Measurements from ENCODE around the gene POLD4. TPM values are rescaled to one million over a fixed set of nuclear protein-coding genes. Genes with fewer than 3 reads are reported as not detected.

The POLD4 gene
- total and polyA plus RNA-seq, 2 of the 13 experiments (the other 11 are each of a cell fraction or from before 2014, with no cell fraction given): 10.5 to 27.4 TPM

GRCh38 chr11:67317205-67317887 is 36.0 kb downstream of the POLD4 start (continued):
- TF ChIP-seq GABPB1 (CRISPR knock-in tag; IDR thresholded peaks at IDR 0.05) (peak; percentile 88), ZBTB8A (CRISPR knock-in tag; IDR thresholded peaks at IDR 0.05; ENCODE audit: borderline replicate concordance, low read depth) (peak; percentile 90), ZNF891 (CRISPR knock-in tag; IDR thresholded peaks at IDR 0.05) (peak; percentile 69), KAT8 (CRISPR knock-in tag; IDR thresholded peaks at IDR 0.05) (peak; percentile 74), PAXIP1 (CRISPR knock-in tag; conservative IDR thresholded peaks at IDR 0.05) (peak; percentile 43; the same call in 1 of the 2 replicates), RFXAP (CRISPR knock-in tag; IDR thresholded peaks at IDR 0.05; ENCODE audit: borderline replicate concordance) (peak; percentile 16; the same call in 1 of the 2 replicates), MYNN (CRISPR knock-in tag; IDR thresholded peaks at IDR 0.05; ENCODE audit: low read depth) (0 out of 2 replicates have a peak, but pooled peaks have one; percentile 14), CAMTA2 (CRISPR knock-in tag; IDR thresholded peaks at IDR 0.05; ENCODE audit: borderline replicate concordance) (peak; percentile 98), SALL1 (CRISPR knock-in tag; IDR thresholded peaks at IDR 0.05) (peak; percentile 41; the same call in 1 of the 2 replicates), SIX4 (CRISPR knock-in tag; IDR thresholded peaks at IDR 0.05) (0 out of 2 replicates have a peak, but pooled peaks have one; percentile 17), KLF6 (CRISPR knock-in tag; IDR thresholded peaks at IDR 0.05) (0 out of 2 replicates have a peak, but pooled peaks have one; percentile 68), ZSCAN31 (CRISPR knock-in tag; IDR thresholded peaks at IDR 0.05; ENCODE audit: low read depth) (peak; percentile 81), HOXA5 (CRISPR knock-in tag; IDR thresholded peaks at IDR 0.05) (no peak; the same call in 1 of the 2 replicates), MEIS2 (CRISPR knock-in tag; IDR thresholded peaks at IDR 0.05) (peak; percentile 57; the same call in 1 of the 2 replicates), PHF8 (CRISPR knock-in tag; IDR thresholded peaks at IDR 0.05) (peak; percentile 78; the same call in 1 of the 2 replicates), KDM5A (IDR thresholded peaks at IDR 0.05; ENCODE audit: borderline replicate concordance, low read length) (peak; percentile 43; the same call in 1 of the 2 replicates), ZNF138 (CRISPR knock-in tag; IDR thresholded peaks at IDR 0.05; ENCODE audit: low read depth) (no peak), ZNF12 (CRISPR knock-in tag; IDR thresholded peaks at IDR 0.05) (no peak; the same call in 1 of the 2 replicates), MXI1 (IDR thresholded peaks at IDR 0.05; ENCODE audit: borderline replicate concordance, low read depth, low read length) (peak; percentile 92; the same call in 2 of the 3 replicates), MXD4 (CRISPR knock-in tag; IDR thresholded peaks at IDR 0.05) (peak; percentile 69; the same call in 1 of the 2 replicates), MXD3 (CRISPR knock-in tag; IDR thresholded peaks at IDR 0.05) (peak; percentile 61; the same call in 1 of the 2 replicates)
- TF ChIP-seq, protein P1, sequence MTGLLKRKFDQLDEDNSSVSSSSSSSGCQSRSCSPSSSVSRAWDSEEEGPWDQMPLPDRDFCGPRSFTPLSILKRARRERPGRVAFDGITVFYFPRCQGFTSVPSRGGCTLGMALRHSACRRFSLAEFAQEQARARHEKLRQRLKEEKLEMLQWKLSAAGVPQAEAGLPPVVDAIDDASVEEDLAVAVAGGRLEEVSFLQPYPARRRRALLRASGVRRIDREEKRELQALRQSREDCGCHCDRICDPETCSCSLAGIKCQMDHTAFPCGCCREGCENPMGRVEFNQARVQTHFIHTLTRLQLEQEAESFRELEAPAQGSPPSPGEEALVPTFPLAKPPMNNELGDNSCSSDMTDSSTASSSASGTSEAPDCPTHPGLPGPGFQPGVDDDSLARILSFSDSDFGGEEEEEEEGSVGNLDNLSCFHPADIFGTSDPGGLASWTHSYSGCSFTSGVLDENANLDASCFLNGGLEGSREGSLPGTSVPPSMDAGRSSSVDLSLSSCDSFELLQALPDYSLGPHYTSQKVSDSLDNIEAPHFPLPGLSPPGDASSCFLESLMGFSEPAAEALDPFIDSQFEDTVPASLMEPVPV (CRISPR knock-in tag; IDR thresholded peaks at IDR 0.05): 0 out of 2 replicates have a peak, but pooled peaks have one; percentile 55
- TF ChIP-seq, protein P2, sequence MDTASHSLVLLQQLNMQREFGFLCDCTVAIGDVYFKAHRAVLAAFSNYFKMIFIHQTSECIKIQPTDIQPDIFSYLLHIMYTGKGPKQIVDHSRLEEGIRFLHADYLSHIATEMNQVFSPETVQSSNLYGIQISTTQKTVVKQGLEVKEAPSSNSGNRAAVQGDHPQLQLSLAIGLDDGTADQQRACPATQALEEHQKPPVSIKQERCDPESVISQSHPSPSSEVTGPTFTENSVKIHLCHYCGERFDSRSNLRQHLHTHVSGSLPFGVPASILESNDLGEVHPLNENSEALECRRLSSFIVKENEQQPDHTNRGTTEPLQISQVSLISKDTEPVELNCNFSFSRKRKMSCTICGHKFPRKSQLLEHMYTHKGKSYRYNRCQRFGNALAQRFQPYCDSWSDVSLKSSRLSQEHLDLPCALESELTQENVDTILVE (CRISPR knock-in tag; IDR thresholded peaks at IDR 0.05): peak; percentile 68; the same call in 1 of the 2 replicates
